Hepatocyte (in vitro differentiated cells): Measurements from ENCODE around the gene RIPK4. TPM values are rescaled to one million over a fixed set of nuclear protein-coding genes. Genes with fewer than 3 reads are reported as not detected.

Experiments used
- DNase-seq: peaks from one replicate; pipeline ENCODE4 v3.0.0-alpha.2; 2016; ENCODE audit warnings: low spot score
- H2AFZ ChIP-seq: fragments of 200-600 bp; sonication (generic); 2 replicates; pipeline ENCODE4 v1.6.0; 2016; ENCODE audit warnings: antibody characterized with exemption, mild to moderate bottlenecking
- H3K27ac ChIP-seq: fragments of 200-600 bp; sonication (generic); 2 replicates; pipeline ENCODE4 v1.5.1; 2016; ENCODE audit warnings: mild to moderate bottlenecking
- H3K27me3 ChIP-seq: fragments of 200-600 bp; sonication (generic); 2 replicates; pipeline ENCODE4 v1.6.1; 2016
- H3K36me3 ChIP-seq: fragments of 200-600 bp; sonication (generic); replicated peaks from 2 replicates; pipeline ENCODE4 v1.5.1; 2016; ENCODE audit warnings: low read depth; ENCODE audit not compliant: insufficient read depth
- H3K4me1 ChIP-seq: fragments of 200-600 bp; sonication (generic); 2 replicates; pipeline ENCODE4 v1.5.1; 2016; ENCODE audit warnings: mild to moderate bottlenecking, moderate library complexity; ENCODE audit not compliant: insufficient read depth
- H3K4me2 ChIP-seq: fragments of 200-600 bp; sonication (generic); 2 replicates; pipeline ENCODE4 v1.6.0; 2016
- H3K4me3 ChIP-seq: fragments of 200-600 bp; sonication (generic); 2 replicates; pipeline ENCODE4 v1.5.1; 2016; ENCODE audit warnings: mild to moderate bottlenecking
- H3K79me2 ChIP-seq: fragments of 200-600 bp; sonication (generic); 2 replicates; pipeline ENCODE4 v1.6.0; 2017; ENCODE audit warnings: mild to moderate bottlenecking
- H3K9me2 ChIP-seq: fragments of 200-600 bp; sonication (generic); replicated peaks from 2 replicates; pipeline ENCODE4 v1.6.0; 2017; ENCODE audit warnings: mild to moderate bottlenecking; ENCODE audit not compliant: insufficient read depth
- H3K9me3 ChIP-seq: fragments of 200-600 bp; sonication (generic); 2 replicates; pipeline ENCODE4 v1.5.1; 2016; ENCODE audit warnings: low read depth, mild to moderate bottlenecking
- H4K20me1 ChIP-seq: fragments of 200-600 bp; sonication (generic); 2 replicates; pipeline ENCODE4 v1.6.0; 2016; ENCODE audit warnings: mild to moderate bottlenecking; ENCODE audit not compliant: insufficient read depth, poor library complexity, severe bottlenecking
- CTCF ChIP-seq: fragments of 200-600 bp; sonication (generic); IDR thresholded peaks from 2 replicates; pipeline ENCODE4 v1.5.1; 2016; ENCODE audit warnings: antibody characterized with exemption, mild to moderate bottlenecking; ENCODE audit not compliant: poor library complexity
- EZH2 ChIP-seq: fragments of 200-600 bp; sonication (generic); IDR thresholded peaks from 2 replicates; pipeline ENCODE4 v1.6.1; 2016; ENCODE audit warnings: antibody characterized with exemption, mild to moderate bottlenecking, borderline replicate concordance
- EZH2phosphoT487 ChIP-seq: fragments of 200-600 bp; sonication (generic); IDR thresholded peaks from one replicate; pipeline ENCODE4 v1.6.1; 2018; ENCODE audit warnings: antibody characterized with exemption, mild to moderate bottlenecking, low read depth, moderate library complexity; ENCODE audit not compliant: unreplicated experiment, severe bottlenecking
- WGBS: methylation state at CpG from one replicate; pipeline ENCODE4 v1.1.6; 2016; ENCODE audit warnings: low lambda C conversion rate; ENCODE audit errors: missing lambda C conversion rate; 5-methylcytosine and 5-hydroxymethylcytosine counted together
- polyA plus RNA-seq: library from polyadenylated mRNA; unstranded; fragments of >200 nt; fragmentation: Nextera tagmentation; extraction: Ambion mirVana; gene quantifications from 2 replicates; pipeline ENCODE4 v1.2.1, GENCODE V29; 2016
- total RNA-seq: library from RNA; depleted of rRNA; stranded (reverse); fragments of >200 nt; gene quantifications from 2 replicates; pipeline ENCODE4 v1.2.3, GENCODE V29; 2014

Gene RIPK4
- total and polyA plus RNA-seq, 2 experiments from 2014 or later: 28.1 to 32.8 TPM

GRCh38 chr21:41742073-41742875 lies 24.6 kb downstream of the RIPK4 start:
- Histone ChIP-seq H3K79me2 (peaks cover 22% of the 10 kb centered on the region), H3K4me2 (no peak overlapping the region), H4K20me1 (no peaks in the 10 kb centered on the region), H2AFZ (no peak overlapping the region), H3K27me3 (no peaks in the 10 kb centered on the region), H3K4me1 (no peaks in the 10 kb centered on the region), H3K9me3 (peaks cover 10% of the 10 kb centered on the region), H3K36me3 (no peaks in the 10 kb centered on the region), H3K27ac (no peak overlapping the region), H3K4me3 (no peak overlapping the region), H3K9me2 (no peaks in the 10 kb centered on the region)
- TF ChIP-seq EZH2phosphoT487: no peak
- WGBS: 93% methylated on average over 30 of the region's 30 CpGs
- no peak for DNase-seq

GRCh38 chr21:41741253-41742072 lies 25.4 kb downstream of the RIPK4 start:
- no peaks in the 10 kb centered on the region for H3K9me2 ChIP-seq
- TF ChIP-seq EZH2 (no peak), CTCF (no peak), EZH2phosphoT487 (no peak)
- no peaks in the 10 kb centered on the region for H3K27me3 ChIP-seq
- H2AFZ ChIP-seq: no peak overlapping the region
- H3K9me3 ChIP-seq: peaks cover 10% of the 10 kb centered on the region
- H3K4me3 ChIP-seq: no peak overlapping the region
- no peaks in the 10 kb centered on the region for H4K20me1 ChIP-seq
- H3K79me2 ChIP-seq: peaks cover 14% of the 10 kb centered on the region
- no peaks in the 10 kb centered on the region for H3K4me1 ChIP-seq
- DNase-seq: no peak
- no peak overlapping the region for H3K27ac ChIP-seq
- H3K36me3 ChIP-seq: no peaks in the 10 kb centered on the region
- 97% methylated on average over 55 of the region's 55 CpGs for WGBS
- no peak overlapping the region for H3K4me2 ChIP-seq

DNA sequence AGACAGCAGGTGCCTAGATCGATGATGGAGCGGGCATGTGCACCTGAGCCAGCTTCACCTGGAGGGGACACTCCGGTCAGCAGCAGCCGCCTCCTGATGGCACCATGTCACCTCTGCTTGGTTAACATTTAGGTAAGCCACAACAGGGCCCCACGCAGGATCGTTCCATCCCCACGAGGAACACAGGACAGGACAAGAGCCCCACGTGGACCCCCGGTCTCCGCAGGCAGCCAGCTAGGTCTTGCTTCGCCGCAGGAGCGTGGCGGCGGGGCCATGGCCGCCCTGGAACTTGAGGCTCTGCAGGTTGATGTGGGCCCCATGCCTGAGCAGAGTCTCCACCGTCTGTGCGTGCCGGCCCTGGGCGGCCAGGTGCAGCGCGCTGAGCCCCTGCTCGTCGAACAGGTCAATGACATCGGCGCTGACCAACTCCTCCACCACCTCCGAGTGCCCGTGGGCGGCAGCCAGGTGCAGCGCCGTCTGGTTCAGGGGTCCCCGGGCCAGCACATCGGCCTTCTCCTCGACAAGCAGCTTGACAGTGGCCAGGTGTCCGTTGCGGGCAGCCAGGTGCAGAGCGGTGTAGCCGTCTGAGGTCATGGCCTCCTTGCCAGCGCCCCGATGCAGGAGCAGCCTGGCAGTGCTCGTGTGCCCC lies 26.1 kb downstream of the RIPK4 start:
- no peak for TF ChIP-seq EZH2phosphoT487
- TF ChIP-seq EZH2: no peak
- no peak for TF ChIP-seq CTCF
- peaks cover 8% of the 10 kb centered on the region for H3K79me2 ChIP-seq

More for the DNA sequence above, 26.1 kb downstream of the RIPK4 start:
- no peak for DNase-seq
- Histone ChIP-seq H2AFZ (no peak overlapping the region), H3K4me1 (no peaks in the 10 kb centered on the region), H3K27me3 (no peaks in the 10 kb centered on the region), H3K36me3 (no peaks in the 10 kb centered on the region), H3K4me3 (no peak overlapping the region), H4K20me1 (no peaks in the 10 kb centered on the region), H3K9me2 (no peaks in the 10 kb centered on the region), H3K27ac (no peak overlapping the region), H3K9me3 (peaks cover 10% of the 10 kb centered on the region), H3K4me2 (no peak overlapping the region)
- 96% methylated on average over 41 of the region's 41 CpGs for WGBS
